CMK (cell line): Measurements from ENCODE around the gene SEM1.
A peak's percentile ranks its signal among the peaks of the same experiment; 100 is the strongest.
"Not testable (repeated sequence)": the region's sequence is repeated elsewhere in the genome, so short reads cannot be mapped to it uniquely, and the experiment has no call there.

ENCODE experiments used
- DNase-seq: peaks from one replicate; pipeline ENCODE4 v3.0.0-alpha.2; 2010; ENCODE audit warnings: low read depth

SEM1 gene

DNA sequence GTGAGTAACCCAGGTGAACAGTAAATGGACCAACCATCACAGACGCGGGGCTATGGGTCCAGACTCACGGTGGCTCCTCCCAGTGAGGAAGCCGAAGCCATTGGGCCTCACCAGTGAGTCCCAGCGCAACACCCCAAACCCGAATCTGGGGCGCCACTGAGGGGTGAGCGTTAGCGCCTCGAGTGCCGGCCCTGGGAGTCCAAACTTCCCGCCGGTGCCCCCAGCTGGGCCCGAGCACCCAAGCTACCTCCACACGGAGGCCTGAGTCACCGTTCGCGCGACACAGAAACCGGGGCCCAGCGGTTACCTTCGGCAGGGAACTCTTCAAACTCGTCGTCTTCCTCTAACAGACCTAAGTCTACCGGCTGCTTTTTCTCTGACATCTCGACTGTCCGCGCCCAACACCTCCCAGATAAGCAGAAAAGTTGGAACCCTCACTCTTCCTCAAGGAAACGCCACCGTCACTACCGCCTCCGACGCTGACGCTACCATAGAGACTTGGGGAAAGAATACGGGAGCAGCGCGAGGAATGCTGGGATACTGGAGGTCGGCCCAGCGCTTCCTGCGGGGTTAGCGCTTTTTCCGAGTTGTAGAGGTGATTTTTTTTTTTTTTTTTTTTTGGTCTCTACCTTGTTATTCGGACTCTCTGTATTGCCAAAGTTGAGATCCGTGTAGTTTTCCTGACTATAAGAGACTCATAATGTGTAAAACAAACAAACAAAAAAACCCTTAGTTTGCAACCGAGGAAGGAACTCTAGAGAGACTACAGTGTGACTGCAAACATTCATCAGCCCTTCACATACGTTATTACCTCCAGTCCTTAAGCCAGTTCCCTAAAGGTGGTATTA lies at the start of gene SEM1:
SEM1 (minus strand) TSS at position 466 of the 848 bp plus-strand sequence; CDS start at position 383, 83 bp downstream.
- peak; percentile 52 for DNase-seq

DNA sequence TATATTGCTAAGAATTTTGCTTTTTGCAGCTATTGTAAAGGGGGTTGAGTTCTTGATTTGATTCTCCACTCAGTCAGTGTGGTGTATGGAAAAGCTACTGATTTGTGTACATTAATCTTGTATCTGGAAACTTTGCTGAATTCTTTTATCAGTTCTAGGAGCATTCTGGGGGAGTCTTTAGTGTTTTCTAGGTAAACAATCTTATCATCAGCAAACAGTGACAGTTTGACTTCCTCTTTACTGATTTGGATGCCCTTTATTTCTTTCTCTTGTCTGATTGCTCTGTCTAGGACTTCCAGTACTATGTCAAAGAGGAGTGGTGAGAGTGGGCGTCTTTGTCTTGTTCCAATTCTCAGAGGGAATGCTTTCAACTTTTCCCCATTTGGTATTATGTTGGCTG lies 48.2 kb upstream of the SEM1 start:
- not testable (repeated sequence) for DNase-seq

DNA sequence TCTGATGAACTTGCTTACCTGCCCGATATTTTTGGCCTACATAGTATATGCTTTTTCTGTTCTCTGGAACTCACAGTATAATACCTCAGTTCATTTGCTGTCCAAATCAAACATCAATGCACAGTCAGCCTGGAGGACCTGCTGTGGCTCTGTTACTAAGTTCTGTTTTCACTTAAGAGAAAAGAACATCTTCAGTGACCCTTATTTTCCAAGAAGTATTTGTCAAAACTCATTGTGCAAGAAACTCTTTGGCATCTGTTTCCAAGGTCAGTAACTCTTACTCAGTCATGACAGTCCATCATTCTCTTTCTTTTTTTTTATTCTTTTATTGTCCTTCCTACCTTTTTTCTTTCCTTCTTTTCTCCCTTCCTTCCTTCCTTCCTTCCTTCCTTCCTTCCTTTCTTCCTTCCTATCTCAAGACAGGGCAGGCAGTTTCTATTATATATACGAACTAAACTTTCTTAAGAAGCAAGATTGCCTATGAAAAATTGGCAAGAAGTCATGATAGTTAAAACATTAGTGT lies 37.8 kb upstream of the SEM1 start:
- DNase-seq, result no peak

DNA sequence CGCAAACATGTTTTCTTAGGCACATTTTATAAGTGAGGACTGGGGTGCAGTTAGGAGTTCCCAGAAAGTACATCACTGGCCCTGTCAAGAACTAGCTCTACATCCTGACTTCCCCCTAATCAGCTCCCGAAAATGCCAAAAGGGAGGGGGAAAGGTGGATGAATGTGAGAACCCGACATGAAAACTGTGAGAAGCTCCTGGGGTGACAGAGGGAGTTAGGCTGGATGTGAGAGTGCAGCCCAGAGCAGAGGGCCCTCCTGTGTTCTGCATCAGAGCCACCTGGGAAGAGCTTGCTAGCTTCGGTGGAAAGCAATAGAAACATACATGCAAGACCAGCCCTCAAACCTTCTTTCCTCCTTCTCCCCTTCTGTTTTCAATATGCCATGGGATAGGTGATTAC lies 30.5 kb upstream of the SEM1 start:
- no peak for DNase-seq

DNA sequence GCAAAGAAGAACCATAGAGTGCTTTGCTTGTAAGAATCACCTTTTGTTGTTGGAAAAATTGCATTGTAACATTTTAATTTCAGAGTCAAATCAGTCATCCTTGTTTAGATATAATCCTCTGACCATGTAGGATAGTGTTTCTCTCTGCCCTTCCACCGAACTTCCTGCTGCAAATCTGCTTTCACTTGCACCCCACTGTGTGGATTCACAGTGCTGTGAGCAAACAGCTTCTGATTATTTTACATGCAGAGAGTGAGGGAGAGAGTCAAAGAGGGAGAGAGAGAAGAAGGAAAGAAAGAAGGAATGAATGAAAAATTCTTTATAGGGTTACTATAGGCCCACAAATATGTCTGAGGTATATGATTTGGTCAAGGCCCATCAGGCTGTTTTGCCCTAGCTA lies 30.0 kb upstream of the SEM1 start:
- DNase-seq, result no peak

DNA sequence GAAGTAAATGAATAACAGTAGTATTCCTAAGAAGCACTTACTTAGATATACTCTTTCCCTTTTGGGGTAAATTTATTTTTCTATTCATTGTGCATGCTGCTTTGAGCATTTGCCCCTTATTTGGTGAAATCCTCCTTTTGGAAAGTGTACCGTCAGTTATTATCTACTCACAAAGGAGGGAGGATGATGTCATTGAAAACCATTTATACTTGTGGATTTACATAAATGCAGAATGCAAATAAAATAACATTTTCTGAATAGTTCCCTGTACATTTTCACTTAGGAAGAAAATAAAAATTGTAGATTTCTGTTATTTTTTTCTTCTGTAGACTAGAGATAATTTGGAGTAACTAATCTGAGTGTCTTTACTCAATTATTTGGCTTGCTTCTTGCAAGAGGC lies 29.5 kb upstream of the SEM1 start:
- DNase-seq, result no peak

DNA sequence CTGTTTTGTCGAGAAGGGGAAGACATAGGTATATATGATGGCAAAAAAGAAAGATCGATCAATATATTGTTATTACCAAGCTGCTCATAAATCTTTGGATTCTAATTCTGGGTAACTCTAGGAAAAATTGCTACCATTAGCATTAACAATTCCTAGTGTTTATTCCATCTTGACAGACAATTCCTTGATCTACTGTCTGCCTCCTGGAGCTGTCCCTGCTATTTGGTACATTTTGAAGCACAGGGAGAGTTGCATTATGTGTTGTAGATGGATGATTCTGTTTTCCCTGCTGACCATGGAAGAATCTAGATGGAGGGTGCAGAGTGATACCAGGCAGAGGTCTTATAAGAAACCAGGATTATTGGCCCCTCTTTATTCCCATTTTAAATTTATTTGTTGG lies 29.1 kb upstream of the SEM1 start:
- DNase-seq, result no peak

DNA sequence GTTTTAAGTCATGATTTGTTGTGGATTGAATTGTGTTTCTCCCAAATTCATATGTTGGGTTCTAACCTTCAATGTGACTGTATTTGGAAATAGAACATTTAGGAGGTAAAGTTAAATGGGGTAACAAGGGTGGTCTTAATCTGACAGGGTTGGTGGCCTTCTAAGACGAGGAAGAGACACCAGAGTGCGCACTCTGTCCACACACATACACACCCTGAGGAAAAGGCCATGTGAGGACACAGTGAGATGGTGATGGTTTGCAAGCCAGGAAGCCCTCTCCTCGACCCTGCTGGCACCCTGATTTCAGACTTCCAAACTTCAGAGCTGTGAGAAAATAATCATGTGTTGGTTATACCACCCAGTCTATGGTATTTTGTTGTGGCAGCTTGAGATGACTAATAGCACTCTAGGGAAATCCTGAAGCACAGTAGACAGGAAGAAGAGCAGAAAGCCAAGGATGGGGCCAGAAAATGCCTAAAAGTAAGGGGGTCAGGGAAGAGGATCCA lies 28.0 kb upstream of the SEM1 start:
- no peak for DNase-seq

DNA sequence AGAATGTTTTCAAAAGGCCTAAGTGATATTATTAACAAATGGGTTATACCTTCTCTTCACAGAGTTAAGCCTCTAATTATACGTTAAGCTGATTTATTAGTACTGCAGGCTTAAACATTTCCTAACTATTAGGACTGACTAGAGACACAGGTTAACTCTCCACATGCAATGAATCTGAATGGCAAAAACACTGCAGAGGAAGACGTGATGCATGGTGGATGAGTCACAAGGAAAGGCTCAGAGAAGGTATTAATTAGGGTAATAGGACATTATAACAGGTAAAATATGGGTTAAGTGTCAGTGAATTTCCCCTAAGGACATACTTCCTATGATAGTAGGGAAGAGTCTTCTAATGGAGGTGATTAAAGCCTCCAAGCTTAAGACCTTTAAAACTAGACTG lies 24.7 kb upstream of the SEM1 start:
- no peak for DNase-seq

DNA sequence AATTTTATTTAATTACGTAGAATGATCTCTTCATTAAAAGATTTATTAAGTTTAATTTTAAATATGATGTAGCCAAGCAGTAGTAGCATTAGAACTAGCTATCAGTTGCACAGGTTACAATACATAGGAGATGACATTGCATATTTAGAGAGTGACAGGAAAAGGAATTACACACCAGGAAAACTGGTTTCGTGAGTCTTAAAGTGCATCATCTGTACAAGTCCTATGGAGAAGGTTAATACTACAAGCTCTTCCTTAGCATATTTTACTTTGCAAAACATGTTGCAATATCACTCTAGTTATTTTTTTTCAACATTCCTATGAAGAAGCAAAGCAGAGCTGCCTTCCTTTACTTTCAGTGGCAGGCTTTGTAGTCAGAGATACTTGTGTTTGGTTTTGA lies 20.2 kb upstream of the SEM1 start:
- DNase-seq, result no peak

DNA sequence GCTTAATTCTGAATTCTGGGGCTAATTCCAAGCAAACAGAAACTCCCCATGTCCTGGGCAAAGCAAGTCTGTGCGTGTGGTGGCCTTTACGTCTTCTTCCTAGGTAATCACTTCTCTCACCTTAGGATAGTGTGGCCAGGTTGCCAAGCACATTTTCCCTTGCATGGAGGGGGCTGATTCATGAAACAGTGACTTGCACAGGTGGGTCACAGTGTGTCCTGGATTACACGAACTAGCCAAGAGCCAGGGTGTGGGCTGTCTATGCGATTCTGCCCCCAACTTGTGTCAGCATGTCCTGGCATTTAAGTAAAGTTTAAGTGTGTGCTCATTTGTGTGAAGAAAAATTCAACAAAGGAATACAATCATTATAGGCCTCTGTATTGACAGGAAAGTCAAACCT lies 18.5 kb upstream of the SEM1 start:
- DNase-seq, result no peak

DNA sequence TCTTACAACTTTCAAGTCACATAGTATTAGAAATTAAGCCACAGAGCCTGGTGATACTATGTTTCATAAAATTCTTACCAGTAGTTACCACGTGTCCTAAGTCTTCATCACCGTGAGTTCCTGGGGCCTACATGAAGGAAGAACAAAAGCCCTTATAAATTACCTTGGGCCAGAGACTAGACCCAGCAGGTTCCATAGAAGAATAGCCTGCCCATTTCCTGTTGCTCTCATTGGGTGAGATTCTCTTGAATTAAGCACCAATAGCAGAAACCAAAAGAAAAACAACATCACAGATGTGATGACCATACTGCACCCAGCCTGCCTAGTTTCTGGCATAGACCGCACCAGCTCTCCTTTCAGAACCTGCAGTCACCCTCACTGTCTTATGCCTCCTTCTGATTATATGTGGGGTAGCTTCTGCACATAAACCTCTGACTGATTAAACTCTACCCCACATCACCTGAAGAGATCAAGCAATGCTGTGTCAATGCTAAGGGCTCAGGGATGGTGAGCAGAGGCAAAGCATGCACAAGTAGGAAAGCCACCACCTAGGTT lies 18.0 kb upstream of the SEM1 start:
- DNase-seq, result no peak

DNA sequence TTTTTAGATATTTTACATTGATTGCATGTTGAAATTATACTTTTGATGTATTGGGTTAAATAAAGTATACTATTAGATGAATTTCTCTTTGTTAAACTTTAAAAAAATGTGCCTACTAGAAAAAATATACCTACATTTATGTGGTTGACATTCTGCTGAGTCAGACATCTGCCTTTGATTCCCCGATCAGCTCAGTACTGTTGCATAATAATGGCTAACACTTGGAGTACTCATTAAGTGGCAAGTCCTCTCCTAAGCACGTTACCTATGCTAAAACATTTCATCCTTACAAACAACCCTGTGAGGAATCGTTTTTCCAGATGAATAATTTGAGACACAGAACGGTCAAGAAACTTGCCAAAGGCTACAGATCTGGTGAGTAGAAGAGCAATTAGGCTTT lies 14.0 kb upstream of the SEM1 start:
- no peak for DNase-seq

DNA sequence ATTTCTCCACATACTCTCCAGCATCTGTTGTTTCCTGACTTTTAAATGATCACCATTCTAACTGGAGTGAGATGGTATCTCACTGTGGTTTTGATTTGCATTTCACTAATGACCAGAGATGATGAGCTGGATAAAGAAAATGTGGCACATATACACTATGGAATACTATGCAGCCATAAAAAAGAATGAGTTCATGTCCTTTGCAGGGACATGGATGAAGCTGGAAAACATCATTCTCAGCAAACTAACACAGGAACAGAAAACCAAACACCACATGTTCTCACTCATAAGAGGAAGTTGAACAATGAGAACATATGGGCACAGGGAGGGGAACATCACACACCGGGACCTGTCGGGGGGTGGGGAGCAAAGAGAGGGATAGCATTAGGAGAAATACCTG lies 13.3 kb upstream of the SEM1 start:
- not testable (repeated sequence) for DNase-seq

DNA sequence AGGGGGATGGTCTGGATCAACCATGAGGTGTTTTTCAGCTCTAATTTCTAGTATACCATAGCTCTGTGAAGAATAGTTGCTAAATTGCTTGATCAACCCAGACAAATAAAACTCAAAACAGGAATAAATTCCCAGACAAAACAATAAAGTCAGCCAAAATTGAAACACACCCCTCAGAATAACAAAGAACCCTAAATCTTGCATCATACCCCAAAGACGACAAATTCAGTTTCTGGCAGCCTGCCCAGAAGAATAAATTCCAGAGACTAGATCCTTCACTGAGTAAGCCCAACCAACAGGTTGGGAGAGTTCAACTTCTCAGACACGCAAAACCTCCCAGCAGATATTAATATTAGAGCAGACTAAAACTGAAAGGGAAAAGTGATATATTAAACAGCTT lies 11.2 kb upstream of the SEM1 start:
- no peak for DNase-seq

DNA sequence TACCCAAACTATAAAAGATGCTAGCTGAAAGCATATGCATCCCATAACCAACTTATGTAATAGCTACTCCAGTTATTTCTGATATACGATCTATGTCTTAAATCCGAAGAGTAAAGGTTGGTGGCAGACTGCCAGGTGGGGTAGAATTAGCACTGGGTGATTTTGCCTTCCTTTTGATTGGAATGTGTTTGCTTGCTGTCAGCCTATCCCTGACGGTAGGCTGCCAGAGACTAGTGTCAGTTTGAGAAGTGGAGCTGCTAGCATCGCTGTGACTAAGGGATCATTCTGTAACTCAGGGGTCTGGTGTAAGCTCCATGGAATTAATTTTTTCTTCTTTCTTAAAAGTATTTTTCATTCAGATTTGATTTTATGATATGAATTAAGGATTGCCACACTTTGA lies 9.5 kb upstream of the SEM1 start:
- no peak for DNase-seq

DNA sequence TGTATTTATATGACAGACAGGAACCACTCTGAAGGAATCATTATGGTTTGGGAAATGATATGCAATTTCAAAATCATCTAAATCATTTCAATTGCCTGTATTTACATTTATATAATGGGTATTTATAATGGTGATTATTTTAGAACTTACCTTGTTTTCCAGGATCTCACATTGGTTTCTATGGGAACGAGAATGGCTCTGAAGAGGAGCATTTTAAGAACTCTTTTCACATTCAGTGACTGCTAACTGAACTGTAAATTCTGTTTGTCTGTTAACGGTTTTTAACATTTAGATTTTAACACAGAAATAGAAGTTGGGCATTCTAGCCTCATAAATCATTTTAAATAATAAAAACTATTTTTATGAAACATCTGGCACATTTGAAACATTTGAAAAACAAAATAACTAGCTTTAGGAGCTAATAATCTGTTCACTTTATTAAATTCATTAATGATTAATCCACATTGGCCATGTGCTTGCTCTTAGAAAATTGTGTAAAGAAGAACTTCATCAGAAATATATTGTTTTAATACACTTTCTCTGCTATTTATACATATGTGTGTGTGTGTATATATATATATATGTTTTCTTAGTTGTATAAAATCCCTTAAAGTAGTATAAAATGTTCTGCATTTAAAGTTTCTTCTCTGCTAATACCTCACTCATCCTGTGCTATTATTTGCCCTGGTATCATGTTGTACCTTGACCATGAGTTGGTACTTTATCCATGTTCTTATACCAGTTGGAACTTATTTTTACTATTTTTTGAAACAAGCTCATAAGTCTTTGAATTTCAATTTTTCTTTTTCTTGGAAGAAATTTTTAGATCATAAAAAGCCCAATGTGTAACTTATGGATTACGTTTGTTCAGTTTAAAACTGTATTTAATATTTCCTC lies 8.7 kb upstream of the SEM1 start:
- no peak for DNase-seq

DNA sequence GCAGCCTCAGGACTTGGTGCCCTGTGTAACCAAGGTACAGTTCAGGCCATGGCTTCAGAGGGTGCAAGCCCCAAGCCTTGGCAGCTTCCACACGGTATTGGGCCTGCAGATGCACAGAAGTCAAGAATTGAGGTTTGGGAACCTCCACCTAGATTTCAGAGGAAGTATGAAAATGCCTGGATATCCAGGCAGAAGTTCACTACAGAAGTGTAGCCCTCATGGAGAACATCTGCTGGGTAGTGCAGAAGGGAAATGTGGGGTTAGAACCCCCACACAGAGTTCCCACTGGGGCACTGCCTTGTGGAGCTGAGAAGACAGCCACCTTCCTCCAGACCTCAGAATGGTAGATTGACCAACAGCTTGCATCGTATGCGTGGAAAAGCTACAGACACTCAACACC lies 3.4 kb upstream of the SEM1 start:
- DNase-seq, result no peak

DNA sequence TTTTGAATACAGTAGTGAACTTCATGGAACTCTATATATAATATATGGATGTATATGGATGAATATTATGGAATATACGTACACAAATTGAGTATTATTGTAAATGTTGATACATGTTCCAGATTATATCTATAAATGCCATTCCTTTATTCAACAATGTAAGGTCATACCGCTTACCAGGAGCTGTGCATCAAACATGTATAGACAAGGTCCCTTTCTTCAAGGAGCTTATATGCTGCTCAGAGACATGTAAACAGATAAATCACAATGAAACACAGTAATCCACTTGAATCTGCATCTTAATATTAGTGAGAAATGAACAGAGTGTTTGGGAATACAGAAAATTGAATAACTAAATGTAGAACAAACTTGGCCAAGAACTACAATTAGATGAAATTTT lies 898 bp upstream of the SEM1 start:
- DNase-seq, result no peak

DNA sequence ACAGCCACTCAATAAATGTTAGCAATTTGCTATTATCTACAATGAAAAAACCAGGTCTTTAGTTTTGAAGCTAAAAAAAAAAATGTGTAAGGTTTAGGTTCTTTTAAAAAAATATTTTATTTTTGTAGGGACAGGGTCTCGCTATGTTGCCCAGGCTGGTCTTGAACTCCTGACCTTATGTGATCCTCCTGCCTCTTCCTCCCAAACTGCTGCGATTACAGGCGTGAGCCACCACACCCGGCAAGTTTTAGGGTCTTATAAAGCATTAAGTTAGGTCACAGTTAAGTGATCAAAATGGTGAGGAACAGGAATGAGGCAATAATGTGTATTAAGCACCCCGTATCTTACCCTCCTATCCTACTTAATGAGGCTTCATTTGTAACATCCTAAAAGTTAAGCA lies 774 bp downstream of the SEM1 start:
- no peak for DNase-seq

DNA sequence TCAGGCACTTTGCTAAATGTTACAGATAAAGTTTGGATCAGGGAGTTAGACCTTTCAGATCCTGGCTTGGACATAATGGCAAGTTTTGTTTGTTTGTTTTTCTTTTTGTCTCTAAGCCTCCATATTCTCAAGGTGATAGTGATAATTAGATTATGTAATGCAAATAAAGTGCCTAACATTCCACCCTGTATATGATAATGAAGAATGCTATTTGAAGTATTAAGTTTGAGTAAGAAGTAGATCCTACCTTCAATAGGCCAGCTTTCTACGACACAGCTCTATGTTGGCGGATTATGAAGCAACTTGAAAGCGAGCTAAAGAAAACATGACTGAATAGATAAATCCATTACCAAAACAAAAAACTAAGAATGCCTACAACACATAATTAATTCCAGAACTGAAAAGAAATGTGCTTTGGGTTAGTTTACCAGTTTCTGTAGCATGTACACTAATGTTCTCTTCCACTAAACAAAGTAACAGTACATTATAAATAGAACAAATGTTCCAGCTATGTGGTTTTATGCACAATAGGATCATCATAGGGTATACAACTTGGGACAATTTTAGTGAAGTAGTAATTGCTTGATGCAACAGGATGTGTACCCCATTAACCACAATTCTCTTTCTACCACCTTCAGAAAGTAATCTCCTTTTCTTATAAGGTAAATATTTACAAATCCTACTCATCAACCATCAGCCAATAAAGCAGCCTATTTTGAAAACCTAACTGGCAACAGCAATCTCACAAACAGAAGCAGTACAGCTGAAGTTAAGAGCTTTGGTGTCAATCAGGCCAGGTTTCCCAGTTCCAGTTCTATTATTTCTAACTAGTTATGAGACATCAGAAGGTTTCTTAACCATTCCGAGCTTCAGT lies 1.5 kb downstream of the SEM1 start:
- no peak for DNase-seq

DNA sequence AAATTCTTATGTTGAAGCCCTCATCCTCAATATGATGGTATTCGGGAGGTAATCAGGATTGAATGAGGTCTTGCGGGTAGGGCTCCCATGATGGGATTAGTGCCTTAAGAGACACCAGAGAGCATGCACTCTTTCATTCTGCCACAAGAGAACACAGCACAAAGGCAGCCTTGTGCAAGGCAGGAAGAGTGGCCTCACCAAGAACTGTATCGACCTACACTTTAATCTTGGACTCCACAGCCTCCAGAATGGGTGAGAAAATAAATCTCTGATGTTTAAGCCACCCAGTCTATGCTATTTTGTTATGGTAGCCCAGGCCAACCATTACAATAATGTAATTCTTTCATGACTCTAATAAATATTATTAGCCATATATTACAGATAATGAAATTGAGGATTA lies 8.4 kb downstream of the SEM1 start:
- DNase-seq, result no peak
